NB4 (cell line): Measurements from ENCODE around the gene SEMA6D.

Experiments used
- DNase-seq: peaks from one replicate; pipeline ENCODE4 v3.0.0; 2010; ENCODE audit warnings: low read depth
- H3K4me3 ChIP-seq: one replicate; pipeline ENCODE4 v1.5.1; 2011; ENCODE audit warnings: mild to moderate bottlenecking, low read depth, low read length, moderate library complexity
- CTCF ChIP-seq: IDR thresholded peaks from one replicate; pipeline ENCODE4 v1.5.1; 2012; ENCODE audit warnings: low read depth, low read length
- MAX ChIP-seq: IDR thresholded peaks from 2 replicates; pipeline ENCODE4 v1.6.1; 2011; ENCODE audit warnings: low read depth, low read length
- MYC ChIP-seq: IDR thresholded peaks from 2 replicates; pipeline ENCODE4 v1.6.1; 2011; ENCODE audit warnings: low read depth, low read length
- POLR2A ChIP-seq: IDR thresholded peaks from 2 replicates; pipeline ENCODE4 v1.6.1; 2011; ENCODE audit warnings: mild to moderate bottlenecking; ENCODE audit not compliant: insufficient read length; ENCODE audit errors: extremely low read depth

SEMA6D gene

GRCh38 chr15:47715402-47715801 lies 1.9 kb upstream of the SEMA6D start:
- DNase-seq = no peak
- TF ChIP-seq POLR2A = no peak
- TF ChIP-seq CTCF = no peak
- no peak for TF ChIP-seq MAX
- TF ChIP-seq MYC = no peak
- no peak overlapping the region for H3K4me3 ChIP-seq

GRCh38 chr15:47715856-47716445 lies 1.4 kb upstream of the SEMA6D start:
- no peak overlapping the region for H3K4me3 ChIP-seq
- no peak for TF ChIP-seq CTCF
- no peak for TF ChIP-seq MAX
- TF ChIP-seq POLR2A = no peak
- no peak for TF ChIP-seq MYC
- DNase-seq = no peak

- H3K4me3 ChIP-seq = no peak overlapping the region
- TF ChIP-seq MYC (no peak), CTCF (no peak), POLR2A (no peak), MAX (no peak)
- DNase-seq = no peak
Measured at GRCh38 chr15:47716516-47716915, 789 bp upstream of the SEMA6D start.

GRCh38 chr15:47718497-47719437 lies 1.5 kb downstream of the SEMA6D start:
- no peak overlapping the region for H3K4me3 ChIP-seq
- no peak for DNase-seq

GRCh38 chr15:47719730-47720129 lies 2.4 kb downstream of the SEMA6D start:
- DNase-seq = no peak
- no peak overlapping the region for H3K4me3 ChIP-seq
- TF ChIP-seq MAX (no peak), POLR2A (no peak), MYC (no peak), CTCF (no peak)

More at GRCh38 chr15:47718497-47719437, 1.5 kb downstream of the SEMA6D start:
- TF ChIP-seq MYC (no peak), MAX (no peak), POLR2A (no peak), CTCF (no peak)
